Sigmoid colon (tissue), 7 donors: ENCODE data around the gene VWDE. TPM values are rescaled to one million over a fixed set of nuclear protein-coding genes. Genes with fewer than 3 reads are reported as not detected.

Experiments used
- DNase-seq: peaks from one replicate; pipeline ENCODE4 v3.0.0-alpha.2; 2019
- H3K27ac ChIP-seq, 4 donors: fragments of 200-600 bp; sonication (generic); one replicate each; pipeline ENCODE4 v1.5.1; 2016 to 2019; ENCODE audit warnings: mild to moderate bottlenecking in 1 of 4
- H3K27me3 ChIP-seq, 3 donors: fragments of 200-600 bp; sonication (generic); one replicate each; pipeline ENCODE4 v1.5.1; 2019; ENCODE audit warnings: mild to moderate bottlenecking in 1 of 3
- H3K36me3 ChIP-seq, 4 donors: fragments of 200-600 bp; sonication (generic); one replicate each; pipeline ENCODE4 v1.5.1; 2016 to 2019
- H3K4me1 ChIP-seq, 4 donors: fragments of 200-600 bp; sonication (generic); one replicate each; pipeline ENCODE4 v1.5.1; 2017 to 2019
- H3K4me3 ChIP-seq, 4 donors: fragments of 200-600 bp; sonication (generic); one replicate each; pipeline ENCODE4 v1.5.1; 2017 to 2019; ENCODE audit warnings: mild to moderate bottlenecking in 2 of 4, moderate library complexity in 1 of 4
- H3K9me3 ChIP-seq, 4 donors: fragments of 200-600 bp in 3 of 4; sonication (generic) in 3 of 4; one replicate each; pipeline versions ENCODE4 v1.5.1 to v1.6.1; 2013 to 2019
- CTCF ChIP-seq, 4 experiments: fragments of 450-650 bp in 3 of 4; fragments of 200-600 bp in 1 of 4; IDR thresholded peaks; one replicate each; pipeline ENCODE4 v1.5.1; 2016 to 2019; ENCODE audit warnings: antibody characterized with exemption in 4 of 4, mild to moderate bottlenecking in 3 of 4, moderate library complexity in 2 of 4
- EP300 ChIP-seq, 4 donors: sonication (generic); formaldehyde crosslinking; IDR thresholded peaks; one replicate each; pipeline ENCODE4 v1.6.1; 2017; ENCODE audit warnings: antibody characterized with exemption in 4 of 4
- POLR2A ChIP-seq, 2 donors: fragments of 450-650 bp; IDR thresholded peaks; one replicate each; pipeline ENCODE4 v1.6.1; 2016; ENCODE audit warnings: antibody characterized with exemption in 2 of 2, mild to moderate bottlenecking in 2 of 2, moderate library complexity in 2 of 2
- POLR2AphosphoS5 ChIP-seq, 4 donors: sonication (generic); formaldehyde crosslinking; IDR thresholded peaks; one replicate each; pipeline ENCODE4 v1.6.1; 2017; ENCODE audit warnings: antibody characterized with exemption in 4 of 4
- WGBS, 2 donors: extraction: QIAGEN DNeasy Blood & Tissue Kit; methylation state at CpG; one replicate each; pipeline ENCODE4 v1.1.7; 2013; 5-methylcytosine and 5-hydroxymethylcytosine counted together
- intact Hi-C: fragments of 100-400 bp; cut with DNase I; formaldehyde crosslinking; loops from one replicate; pipeline ENCODE4 v1.15.1; 2023
- polyA plus RNA-seq, 3 donors: library from polyadenylated mRNA; stranded (reverse); fragments of 200-250 nt; gene quantifications; one replicate each; pipeline ENCODE4 v1.2.3, GENCODE V29; 2013
- total RNA-seq, 4 donors: library from RNA; depleted of rRNA; stranded (reverse); fragments of >200 nt; gene quantifications; one replicate each; pipeline ENCODE4 v1.1.0, GENCODE V29; 2016
- donor health status: healthy with polysubstance abuse.
- donor health status: Bipolar disorder and iron deficiency.
- donor health status: healthy.

Gene VWDE
- total and polyA plus RNA-seq, 7 donors = under 0.01 to 0.39 (median 0.27) TPM; not detected in 4

- Histone ChIP-seq H3K4me3 (no peak overlapping the region), H3K36me3 (no peaks in the 10 kb centered on the region), H3K9me3 (no peaks in the 10 kb centered on the region), H3K27ac (no peak overlapping the region), H3K27me3 (no peaks in the 10 kb centered on the region), H3K4me1 (no peaks in the 10 kb centered on the region)
- WGBS, 2 donors = 37 to 38% methylated on average over 2 of the region's 2 CpGs
- no peak for DNase-seq
- intact Hi-C loops = no loop called here
- no peak for TF ChIP-seq EP300 (IDR thresholded peaks at IDR 0.05)
- TF ChIP-seq POLR2AphosphoS5 (IDR thresholded peaks at IDR 0.05) = no peak
- TF ChIP-seq CTCF (IDR thresholded peaks at IDR 0.05) = no peak
- TF ChIP-seq POLR2A (IDR thresholded peaks at IDR 0.05) = no peak
These were observed 109.0 kb downstream of the VWDE start for GRCh38 chr7:12294701-12295100.

GRCh38 chr7:12291870-12292269, 111.8 kb downstream of the VWDE start:
- 68 to 89% methylated on average over 1 of the region's 1 CpG for WGBS, 2 donors
- intact Hi-C loops = no loop called here

GRCh38 chr7:12290761-12291160, 112.9 kb downstream of the VWDE start:
- intact Hi-C loops = no loop called here
- WGBS, 2 donors = 95% methylated on average over 1 of the region's 1 CpG
- Histone ChIP-seq H3K9me3 (no peaks in the 10 kb centered on the region), H3K4me3 (no peak overlapping the region), H3K4me1 (no peaks in the 10 kb centered on the region), H3K27ac (no peak overlapping the region), H3K27me3 (no peaks in the 10 kb centered on the region), H3K36me3 (no peaks in the 10 kb centered on the region)
- no peak for TF ChIP-seq POLR2AphosphoS5 (IDR thresholded peaks at IDR 0.05)
- TF ChIP-seq EP300 (IDR thresholded peaks at IDR 0.05) = no peak
- TF ChIP-seq POLR2A (IDR thresholded peaks at IDR 0.05) = no peak
- no peak for TF ChIP-seq CTCF (IDR thresholded peaks at IDR 0.05)
- DNase-seq = no peak

More at GRCh38 chr7:12291870-12292269, 111.8 kb downstream of the VWDE start:
- Histone ChIP-seq H3K4me1 (no peaks in the 10 kb centered on the region), H3K4me3 (no peak overlapping the region), H3K9me3 (no peaks in the 10 kb centered on the region), H3K27ac (no peak overlapping the region), H3K27me3 (no peaks in the 10 kb centered on the region), H3K36me3 (no peaks in the 10 kb centered on the region)
- TF ChIP-seq POLR2A (IDR thresholded peaks at IDR 0.05) (no peak), EP300 (IDR thresholded peaks at IDR 0.05) (no peak), POLR2AphosphoS5 (IDR thresholded peaks at IDR 0.05) (no peak), CTCF (IDR thresholded peaks at IDR 0.05) (no peak)
- DNase-seq = no peak

- Histone ChIP-seq H3K9me3 (no peaks in the 10 kb centered on the region), H3K36me3 (no peaks in the 10 kb centered on the region), H3K27ac (no peak overlapping the region), H3K4me3 (no peak overlapping the region), H3K4me1 (no peaks in the 10 kb centered on the region), H3K27me3 (no peaks in the 10 kb centered on the region)
- DNase-seq = no peak
- 79 to 95% methylated on average over 6 of the region's 6 CpGs for WGBS, 2 donors
- intact Hi-C loops = no loop called here
- TF ChIP-seq POLR2AphosphoS5 (IDR thresholded peaks at IDR 0.05) (no peak), POLR2A (IDR thresholded peaks at IDR 0.05) (no peak), CTCF (IDR thresholded peaks at IDR 0.05) (no peak), EP300 (IDR thresholded peaks at IDR 0.05) (no peak)
These were observed 113.7 kb downstream of the VWDE start for GRCh38 chr7:12289996-12290395.

GRCh38 chr7:12287901-12288300, 115.8 kb downstream of the VWDE start:
- Histone ChIP-seq H3K4me3 (no peak overlapping the region), H3K27me3 (no peaks in the 10 kb centered on the region), H3K36me3 (no peaks in the 10 kb centered on the region), H3K27ac (no peak overlapping the region), H3K9me3 (no peaks in the 10 kb centered on the region), H3K4me1 (no peaks in the 10 kb centered on the region)
- intact Hi-C loops = no loop called here
- 16 to 34% methylated on average over 1 of the region's 1 CpG for WGBS, 2 donors
- TF ChIP-seq POLR2A (IDR thresholded peaks at IDR 0.05) = no peak
- no peak for TF ChIP-seq CTCF (IDR thresholded peaks at IDR 0.05)
- DNase-seq = no peak
